ENCODE data around the gene STXBP5. TPM values are rescaled to one million over a fixed set of nuclear protein-coding genes. Genes with fewer than 3 reads are reported as not detected.

STXBP5 gene
- total RNA-seq, 4 donors from 2014 or later = 26.9 to 45.9 (median 29.3) TPM

DNA sequence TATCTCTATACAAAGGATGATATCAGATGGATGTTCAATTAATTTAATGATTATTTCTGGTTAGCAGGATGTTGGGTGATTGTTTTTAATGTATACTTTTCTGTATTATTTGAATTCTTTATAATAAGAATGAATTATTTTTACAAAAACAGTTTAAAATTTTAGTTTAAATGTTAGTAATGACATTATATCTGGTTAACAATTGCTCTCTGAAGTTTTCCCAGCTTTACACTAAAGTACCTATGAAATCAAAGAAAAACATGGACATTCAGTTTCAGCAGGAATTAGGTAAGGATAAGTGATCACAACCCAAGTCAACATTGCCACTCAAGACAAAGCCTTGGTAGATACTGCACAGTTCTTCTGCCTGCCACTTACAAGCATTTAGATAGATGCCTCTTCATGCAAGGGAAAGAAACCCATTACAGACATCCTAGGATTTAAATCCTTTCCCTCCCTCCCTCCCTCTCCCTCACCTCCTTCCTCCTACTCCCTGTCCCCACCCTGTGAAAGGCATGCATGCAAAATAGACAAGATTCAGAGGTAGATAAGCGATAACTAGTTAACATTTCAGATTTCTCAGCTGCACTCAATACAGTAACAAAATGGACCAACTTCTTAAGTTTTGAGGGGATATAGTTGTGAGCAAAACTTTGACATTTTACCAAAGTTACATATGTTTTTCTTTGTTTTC lies 143.8 kb downstream of the STXBP5 start:
- intact Hi-C loops (cut with DNase I) = no loop called here
- H3K27ac ChIP-seq = no peak overlapping the region
- WGBS, 2 donors = 97 to 100% methylated on average over 1 of the region's 1 CpG
- H3K4me1 ChIP-seq = no peaks in the 10 kb centered on the region
- no peaks in the 10 kb centered on the region for H3K27me3 ChIP-seq
- TF ChIP-seq, protein P1, sequence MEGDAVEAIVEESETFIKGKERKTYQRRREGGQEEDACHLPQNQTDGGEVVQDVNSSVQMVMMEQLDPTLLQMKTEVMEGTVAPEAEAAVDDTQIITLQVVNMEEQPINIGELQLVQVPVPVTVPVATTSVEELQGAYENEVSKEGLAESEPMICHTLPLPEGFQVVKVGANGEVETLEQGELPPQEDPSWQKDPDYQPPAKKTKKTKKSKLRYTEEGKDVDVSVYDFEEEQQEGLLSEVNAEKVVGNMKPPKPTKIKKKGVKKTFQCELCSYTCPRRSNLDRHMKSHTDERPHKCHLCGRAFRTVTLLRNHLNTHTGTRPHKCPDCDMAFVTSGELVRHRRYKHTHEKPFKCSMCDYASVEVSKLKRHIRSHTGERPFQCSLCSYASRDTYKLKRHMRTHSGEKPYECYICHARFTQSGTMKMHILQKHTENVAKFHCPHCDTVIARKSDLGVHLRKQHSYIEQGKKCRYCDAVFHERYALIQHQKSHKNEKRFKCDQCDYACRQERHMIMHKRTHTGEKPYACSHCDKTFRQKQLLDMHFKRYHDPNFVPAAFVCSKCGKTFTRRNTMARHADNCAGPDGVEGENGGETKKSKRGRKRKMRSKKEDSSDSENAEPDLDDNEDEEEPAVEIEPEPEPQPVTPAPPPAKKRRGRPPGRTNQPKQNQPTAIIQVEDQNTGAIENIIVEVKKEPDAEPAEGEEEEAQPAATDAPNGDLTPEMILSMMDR (IDR thresholded peaks at IDR 0.05) = no peak
- no peak for TF ChIP-seq POLR2A (IDR thresholded peaks at IDR 0.05)
- no peak overlapping the region for H3K4me3 ChIP-seq (replicated peaks in 1 of 3)
- H3K9me3 ChIP-seq = no peaks in the 10 kb centered on the region
- H3K36me3 ChIP-seq = peaks cover 0 to 4% of the 10 kb centered on the region in 2 donors
- DNase-seq = no peak

DNA sequence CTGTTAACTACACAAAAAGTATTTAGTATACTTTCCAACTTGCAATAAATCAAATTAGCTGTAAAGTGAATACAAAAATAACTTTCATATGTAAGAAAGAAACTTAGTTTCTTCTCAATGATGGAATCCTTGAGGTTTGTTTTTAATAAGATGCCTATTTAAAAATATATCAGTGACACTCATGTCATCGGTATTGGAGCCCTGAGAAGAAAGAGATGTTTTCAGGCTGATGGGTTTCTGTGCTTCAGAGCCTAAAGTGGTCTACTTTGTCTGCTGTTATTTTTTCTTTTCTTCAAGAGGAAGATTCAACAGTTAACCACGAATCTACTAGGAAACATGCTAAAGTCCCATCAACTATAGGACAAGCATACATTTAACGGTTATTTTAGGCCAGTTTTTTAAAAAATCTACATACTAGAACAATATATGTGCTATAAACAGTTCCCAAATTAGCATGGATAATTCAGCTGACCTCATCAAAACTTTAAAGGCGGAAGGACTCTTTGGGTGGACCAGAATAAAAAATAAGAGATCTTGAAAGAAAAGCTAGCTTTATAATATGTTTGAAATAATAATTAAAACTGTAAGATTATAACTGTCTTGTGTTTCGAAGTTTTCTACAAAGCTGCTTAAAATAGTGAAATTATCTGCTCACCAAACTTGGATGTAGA lies 157.2 kb downstream of the STXBP5 start:
- Histone ChIP-seq H3K4me3 (replicated peaks in 1 of 3) (no peak overlapping the region), H3K36me3 (peaks cover 5 to 11% of the 10 kb centered on the region in 2 donors), H3K27me3 (no peaks in the 10 kb centered on the region), H3K9me3 (no peaks in the 10 kb centered on the region), H3K27ac (no peak overlapping the region), H3K4me1 (no peaks in the 10 kb centered on the region)
- TF ChIP-seq, protein P1 (IDR thresholded peaks at IDR 0.05) = no peak
- TF ChIP-seq POLR2A (IDR thresholded peaks at IDR 0.05) = no peak
- DNase-seq = no peak
- WGBS, 2 donors = 79 to 80% methylated on average over 5 of the region's 5 CpGs
- intact Hi-C loops (cut with DNase I) = no loop called here

DNA sequence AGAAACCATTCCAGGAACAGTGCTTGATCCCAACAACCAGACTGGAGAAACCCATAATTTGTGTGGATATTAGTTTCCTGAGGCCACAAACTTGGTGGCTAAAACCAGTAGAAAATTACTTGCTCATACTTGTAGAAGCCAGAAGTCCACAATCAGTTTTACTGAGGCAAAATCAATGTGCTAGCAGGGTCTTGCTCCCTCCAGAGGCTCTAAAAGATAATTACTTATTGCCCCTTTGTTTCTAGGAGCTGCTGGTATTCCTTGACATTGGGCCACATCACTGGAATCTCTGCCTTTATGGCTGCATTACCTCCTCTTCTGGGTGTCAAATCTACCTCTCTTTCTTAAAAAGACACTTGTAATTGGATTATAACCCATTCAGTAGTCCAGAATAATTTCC lies 162.1 kb downstream of the STXBP5 start:
- Histone ChIP-seq H3K4me1 (no peaks in the 10 kb centered on the region), H3K4me3 (replicated peaks in 1 of 3) (no peak overlapping the region), H3K36me3 (peaks cover 0 to 7% of the 10 kb centered on the region in 2 donors), H3K9me3 (no peaks in the 10 kb centered on the region), H3K27me3 (no peaks in the 10 kb centered on the region), H3K27ac (no peak overlapping the region)
- intact Hi-C loops (cut with DNase I) = no loop called here
- TF ChIP-seq, protein P1 (IDR thresholded peaks at IDR 0.05) = no peak
- no peak for TF ChIP-seq POLR2A (IDR thresholded peaks at IDR 0.05)
- no peak for DNase-seq

DNA sequence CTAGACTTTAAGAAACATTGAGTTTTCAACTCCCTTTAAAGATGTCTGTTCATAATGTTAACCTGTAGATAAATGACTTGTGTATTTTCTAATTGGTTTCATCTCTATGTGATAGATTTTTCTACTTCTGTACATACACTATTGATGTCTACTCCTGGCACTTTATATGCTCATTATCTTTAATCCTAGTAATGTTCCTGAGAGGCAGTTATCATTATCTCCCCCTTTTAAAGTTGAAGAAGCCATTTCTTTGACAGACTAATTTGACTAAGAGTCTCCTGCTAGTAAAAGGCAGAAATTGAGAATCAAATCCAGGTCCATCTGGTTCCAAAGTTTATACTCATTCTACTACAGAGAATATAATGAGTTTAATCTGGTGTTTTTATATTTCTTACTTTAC lies 167.1 kb downstream of the STXBP5 start:
- Histone ChIP-seq H3K9me3 (no peaks in the 10 kb centered on the region), H3K4me1 (no peaks in the 10 kb centered on the region), H3K4me3 (replicated peaks in 1 of 3) (no peak overlapping the region), H3K27ac (no peak overlapping the region), H3K36me3 (peaks cover 0 to 1% of the 10 kb centered on the region in 2 donors), H3K27me3 (no peaks in the 10 kb centered on the region)
- DNase-seq = no peak
- intact Hi-C loops (cut with DNase I) = no loop called here
- TF ChIP-seq, protein P1 (IDR thresholded peaks at IDR 0.05) = no peak
- TF ChIP-seq POLR2A (IDR thresholded peaks at IDR 0.05) = no peak

DNA sequence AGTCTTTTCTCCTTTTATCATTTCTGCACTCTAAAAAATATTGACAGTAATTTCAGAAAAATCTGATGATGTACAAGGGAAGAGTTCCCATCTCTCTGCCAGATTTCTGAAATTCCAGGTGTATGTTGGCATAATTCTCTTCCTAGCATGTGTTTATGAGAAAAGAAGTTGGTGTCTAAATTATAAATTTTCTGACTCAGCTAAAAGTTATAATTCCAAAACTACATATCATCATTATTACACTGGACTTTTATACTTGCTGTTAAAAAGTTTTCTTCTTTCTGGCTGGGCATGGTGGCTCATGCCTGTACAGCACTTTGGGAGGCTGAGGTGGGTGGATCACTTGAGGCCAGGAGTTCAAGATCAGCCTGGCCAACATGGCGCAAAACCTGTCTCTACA lies 168.6 kb downstream of the STXBP5 start:
- Histone ChIP-seq H3K4me1 (no peaks in the 10 kb centered on the region), H3K27me3 (no peaks in the 10 kb centered on the region), H3K27ac (no peak overlapping the region), H3K36me3 (no peaks in the 10 kb centered on the region), H3K4me3 (replicated peaks in 1 of 3) (no peak overlapping the region), H3K9me3 (no peaks in the 10 kb centered on the region)
- intact Hi-C loops (cut with DNase I) = no loop called here
- no peak for TF ChIP-seq POLR2A (IDR thresholded peaks at IDR 0.05)
- TF ChIP-seq, protein P1 (IDR thresholded peaks at IDR 0.05) = no peak
- no peak for DNase-seq
- WGBS, 2 donors = 100% methylated on average over 1 of the region's 1 CpG

Measured in thyroid gland (tissue), 4 donors.